H54 (cell line): Measurements from ENCODE around the gene DHRS9.

Experiments
- DNase-seq: peaks from one replicate; pipeline ENCODE4 v3.0.0; 2011; ENCODE audit warnings: low spot score, mixed read lengths; ENCODE audit not compliant: insufficient read length
- FAIRE-seq: peaks from 3 replicates; lab custom pipeline; 2011; peaks lifted over from hg19 to GRCh38; lab: Jason Lieb, UNC
- POLR2A ChIP-seq: IDR thresholded peaks from 2 replicates; pipeline ENCODE4 v1.6.1; 2011; ENCODE audit warnings: low read depth, mild to moderate bottlenecking, low read length

Gene DHRS9

GRCh38 chr2:169094676-169095075 is 25.3 kb downstream of the DHRS9 start:
- no peak for DNase-seq
- FAIRE-seq = no peak
- no peak for TF ChIP-seq POLR2A

DNA sequence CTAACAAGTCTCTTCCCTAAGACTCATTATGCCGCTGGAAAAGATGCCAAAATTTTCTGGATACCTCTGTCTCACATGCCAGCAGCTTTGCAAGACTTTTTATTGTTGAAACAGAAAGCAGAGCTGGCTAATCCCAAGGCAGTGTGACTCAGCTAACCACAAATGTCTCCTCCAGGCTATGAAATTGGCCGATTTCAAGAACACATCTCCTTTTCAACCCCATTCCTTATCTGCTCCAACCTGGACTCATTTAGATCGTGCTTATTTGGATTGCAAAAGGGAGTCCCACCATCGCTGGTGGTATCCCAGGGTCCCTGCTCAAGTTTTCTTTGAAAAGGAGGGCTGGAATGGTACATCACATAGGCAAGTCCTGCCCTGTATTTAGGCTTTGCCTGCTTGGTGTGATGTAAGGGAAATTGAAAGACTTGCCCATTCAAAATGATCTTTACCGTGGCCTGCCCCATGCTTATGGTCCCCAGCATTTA is 26.3 kb downstream of the DHRS9 start:
- no peak for TF ChIP-seq POLR2A
- DNase-seq (peak; percentile 42), FAIRE-seq (peak; percentile 93)

- no peak for FAIRE-seq
Observed at GRCh38 chr2:169104848-169105247, 35.5 kb downstream of the DHRS9 start.

GRCh38 chr2:169105476-169105875 is 36.1 kb downstream of the DHRS9 start:
- peak; percentile 52 for FAIRE-seq
- DNase-seq = no peak
- no peak for TF ChIP-seq POLR2A

More at GRCh38 chr2:169104848-169105247, 35.5 kb downstream of the DHRS9 start:
- DNase-seq = no peak
- TF ChIP-seq POLR2A = no peak

GRCh38 chr2:169106134-169106533 is 36.8 kb downstream of the DHRS9 start:
- DNase-seq = no peak
- no peak for TF ChIP-seq POLR2A
- FAIRE-seq = no peak

DNA sequence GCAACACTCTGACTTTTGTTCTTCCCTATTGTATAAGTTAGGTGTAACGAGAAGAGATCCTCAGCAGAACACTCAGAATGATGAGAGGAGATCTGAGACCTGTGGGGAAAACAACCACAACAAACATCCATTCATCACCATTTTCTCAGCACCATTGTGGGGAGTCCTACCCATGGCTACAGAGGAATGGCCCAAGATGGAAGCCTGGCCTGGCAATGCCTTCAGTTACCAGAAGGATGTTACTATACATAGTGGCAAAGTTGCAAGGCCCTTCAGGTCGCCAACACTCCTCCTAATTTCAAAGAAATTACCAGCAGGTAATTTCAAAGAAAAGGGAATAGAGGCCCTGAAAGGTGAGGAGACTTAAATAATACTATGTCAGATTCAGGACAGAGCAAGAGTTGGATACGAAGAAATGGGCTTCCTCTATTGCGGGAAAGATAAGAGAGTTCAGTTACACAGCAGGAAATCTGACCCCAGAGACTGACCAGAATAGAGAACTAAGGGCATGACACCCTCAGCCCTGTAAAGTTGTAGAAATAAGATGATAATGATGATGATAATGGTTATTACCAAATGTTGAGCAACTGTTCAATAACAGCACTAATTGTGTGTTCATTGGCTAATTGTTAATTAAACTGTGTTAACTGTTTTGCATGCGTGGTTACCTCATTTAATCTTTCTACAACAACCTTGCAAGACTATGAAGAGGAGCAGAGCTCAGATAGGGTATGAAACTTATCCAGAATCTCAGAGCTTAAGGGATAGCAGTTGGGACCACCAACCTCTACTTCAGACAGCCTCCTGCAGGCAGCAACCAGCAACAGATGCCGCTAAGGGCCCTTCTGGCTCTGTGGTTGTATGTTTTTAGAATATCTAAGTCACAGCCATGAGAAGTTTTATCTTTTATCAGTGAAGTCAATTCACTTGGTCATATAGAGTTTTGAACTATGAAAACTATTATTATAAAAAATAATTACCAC is 37.5 kb downstream of the DHRS9 start:
- TF ChIP-seq POLR2A = no peak
- no peak for FAIRE-seq
- no peak for DNase-seq

DNA sequence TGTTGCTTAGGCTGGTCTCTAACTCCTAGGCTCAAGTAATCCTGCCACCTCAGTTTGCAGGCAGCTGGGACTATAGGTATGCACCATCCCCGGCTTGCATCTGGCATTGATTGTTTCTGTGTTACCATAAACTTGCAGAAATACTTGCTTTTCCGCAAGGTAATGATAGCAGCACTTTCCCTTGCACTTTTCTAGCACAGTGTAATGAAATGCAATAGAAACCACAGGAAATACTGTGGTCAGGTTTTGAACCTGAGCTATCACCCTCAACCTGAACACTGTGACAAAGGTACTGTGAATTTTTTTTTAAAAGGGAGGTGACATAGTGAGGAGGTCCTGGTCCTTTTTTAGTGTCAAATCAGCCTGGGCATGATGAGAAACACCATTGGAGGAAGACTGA is 38.3 kb downstream of the DHRS9 start:
- DNase-seq (no peak), FAIRE-seq (no peak)
- no peak for TF ChIP-seq POLR2A

DNA sequence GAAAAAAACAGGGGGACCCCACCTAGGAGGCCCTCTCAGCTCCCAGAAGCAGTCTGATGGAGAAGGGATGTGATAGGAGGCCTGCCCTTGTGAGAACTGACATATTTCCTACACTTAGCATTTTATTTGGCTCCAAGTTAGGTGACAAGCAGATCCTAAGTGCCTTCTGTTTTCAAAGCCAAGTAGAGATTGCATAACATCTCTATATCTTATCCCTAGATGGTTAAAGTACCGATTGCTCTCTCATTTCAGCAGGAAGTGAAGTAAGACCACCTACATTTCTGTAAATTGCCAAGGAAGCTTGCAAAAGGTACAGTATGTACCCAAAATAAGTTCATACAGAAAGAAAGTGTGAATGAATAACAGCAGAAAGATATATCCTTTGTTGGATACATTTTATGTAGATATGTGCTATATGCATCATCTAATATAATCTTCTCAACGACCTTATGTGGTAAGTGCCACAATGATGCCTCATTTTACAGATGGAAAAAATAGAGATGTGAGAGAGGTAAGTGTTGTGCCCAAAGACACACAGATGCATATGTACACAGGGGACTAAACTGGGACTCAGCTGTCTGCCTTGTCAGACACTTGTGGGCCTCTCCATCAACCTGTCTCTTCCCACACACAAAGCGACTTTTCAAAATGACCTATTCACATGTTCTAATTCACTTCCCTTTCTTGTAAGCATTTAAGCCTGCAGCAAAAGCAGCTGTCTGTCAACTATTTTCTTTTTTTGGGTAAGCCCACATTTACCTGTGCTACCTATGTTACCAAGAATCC is 38.9 kb downstream of the DHRS9 start:
- DNase-seq = no peak
- FAIRE-seq = no peak
- TF ChIP-seq POLR2A = no peak

DNA sequence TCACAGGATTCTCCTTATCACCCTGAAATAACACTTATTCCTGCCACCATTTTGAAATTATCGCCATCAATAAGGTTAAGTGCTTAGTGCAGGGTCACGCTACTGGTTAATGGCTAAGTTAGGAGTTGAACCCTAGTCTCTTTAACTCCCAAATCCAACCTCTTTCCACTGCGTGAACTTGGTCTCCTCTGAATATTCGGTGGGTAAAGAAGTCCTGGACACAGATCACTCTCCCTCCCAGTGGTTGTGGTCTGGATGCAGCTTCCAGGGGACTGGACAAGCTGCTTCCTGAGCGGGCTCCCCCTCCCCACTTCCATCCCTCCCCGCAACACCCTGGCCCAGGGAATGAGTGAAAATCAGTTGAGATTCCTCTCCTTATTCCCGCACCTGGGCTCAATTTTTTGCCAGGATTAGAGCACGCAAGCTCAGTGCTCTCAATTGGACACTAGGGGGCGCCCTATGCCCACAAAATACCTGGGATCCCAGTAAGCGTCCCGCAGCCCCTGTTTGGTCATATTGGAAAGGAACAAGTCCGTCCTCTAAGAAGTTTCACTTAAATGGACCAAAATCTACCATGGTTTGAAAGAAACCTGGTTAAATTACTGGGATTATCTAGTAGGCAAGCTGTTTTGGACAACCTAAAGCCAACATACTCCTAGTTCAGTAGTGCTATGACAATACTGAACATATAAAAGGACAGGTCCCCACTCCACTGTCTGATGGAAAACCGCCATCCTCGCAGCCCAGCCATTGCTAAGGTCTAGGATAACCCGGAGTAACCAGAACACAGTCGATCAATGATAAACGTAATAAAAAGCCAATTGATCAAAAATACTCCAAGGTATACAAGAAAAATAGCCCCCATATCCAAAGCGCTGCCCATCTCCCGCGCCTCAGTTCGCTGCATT is 40.4 kb downstream of the DHRS9 start:
- FAIRE-seq = peak; percentile 69
- peak; percentile 50 for DNase-seq
- no peak for TF ChIP-seq POLR2A

GRCh38 chr2:169110419-169110818 is 41.1 kb downstream of the DHRS9 start:
- DNase-seq = no peak
- TF ChIP-seq POLR2A = no peak
- no peak for FAIRE-seq

DNA sequence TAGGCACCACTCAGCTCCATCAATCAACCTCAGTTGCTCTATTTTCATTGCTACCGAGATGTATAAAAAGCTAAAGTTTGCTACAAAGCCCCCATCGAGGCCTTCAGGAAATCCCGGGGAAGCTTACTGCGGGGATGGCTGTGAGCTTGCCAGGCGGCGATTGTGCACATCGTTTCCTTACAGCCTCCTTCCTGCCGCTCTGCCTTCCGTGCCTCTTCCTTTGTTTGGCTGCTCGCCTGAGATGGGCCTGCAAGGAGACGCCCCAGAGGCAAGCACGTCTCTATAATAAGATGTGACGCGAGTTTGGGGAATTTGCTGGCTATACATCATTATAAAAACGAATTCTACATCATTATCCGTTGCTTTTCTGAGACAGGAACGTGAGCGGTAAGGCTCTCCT is 41.6 kb downstream of the DHRS9 start:
- TF ChIP-seq POLR2A = no peak
- FAIRE-seq (no peak), DNase-seq (no peak)

- TF ChIP-seq POLR2A = no peak
- no peak for DNase-seq
- no peak for FAIRE-seq
Observed at GRCh38 chr2:169112841-169113240, 43.5 kb downstream of the DHRS9 start.

DNA sequence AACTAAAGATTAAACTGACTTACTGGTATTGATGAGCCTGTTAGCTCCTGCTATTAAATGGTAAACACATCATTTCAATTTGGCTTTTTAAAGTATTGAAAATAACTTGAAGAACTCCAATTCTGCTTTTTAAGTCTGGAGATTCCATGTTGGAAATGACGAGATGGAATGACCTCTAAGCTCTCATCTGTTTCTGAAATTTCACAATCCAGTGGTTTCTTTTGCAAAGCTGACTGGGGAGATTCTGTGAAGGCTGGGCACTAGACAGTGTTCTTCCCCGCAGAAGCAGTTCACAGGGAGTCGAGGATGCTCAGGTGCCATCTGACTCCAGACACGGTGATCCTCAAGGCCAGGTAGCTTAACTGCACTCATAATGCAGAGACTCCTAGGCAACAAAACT is 44.7 kb downstream of the DHRS9 start:
- no peak for DNase-seq
- no peak for FAIRE-seq
- TF ChIP-seq POLR2A = no peak

DNA sequence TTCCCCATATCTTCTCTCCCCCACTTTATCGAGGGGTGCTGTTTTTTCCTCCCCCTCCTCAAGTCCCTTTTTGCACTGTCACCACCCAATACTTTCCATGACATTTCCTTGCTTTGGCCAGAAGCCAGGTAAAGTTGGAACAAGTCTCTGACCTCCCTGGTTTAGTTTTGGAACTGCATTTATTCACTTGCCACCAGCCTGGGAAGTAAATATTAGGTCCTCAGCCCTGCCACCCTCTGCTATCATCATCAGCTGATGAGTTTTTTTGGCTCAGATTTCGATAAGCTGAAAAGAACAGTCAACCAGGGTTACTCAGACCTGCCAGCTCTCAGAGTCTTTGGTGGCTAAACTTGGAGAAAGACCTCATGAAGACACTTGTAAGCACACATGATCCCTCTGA is 47.0 kb downstream of the DHRS9 start:
- no peak for DNase-seq
- no peak for TF ChIP-seq POLR2A
- no peak for FAIRE-seq
